Measurements from ENCODE around the gene CHRDL2.
"Not testable (repeated sequence)": the region's sequence is repeated elsewhere in the genome, so short reads cannot be mapped to it uniquely, and the experiment has no call there.

Gene CHRDL2

DNA sequence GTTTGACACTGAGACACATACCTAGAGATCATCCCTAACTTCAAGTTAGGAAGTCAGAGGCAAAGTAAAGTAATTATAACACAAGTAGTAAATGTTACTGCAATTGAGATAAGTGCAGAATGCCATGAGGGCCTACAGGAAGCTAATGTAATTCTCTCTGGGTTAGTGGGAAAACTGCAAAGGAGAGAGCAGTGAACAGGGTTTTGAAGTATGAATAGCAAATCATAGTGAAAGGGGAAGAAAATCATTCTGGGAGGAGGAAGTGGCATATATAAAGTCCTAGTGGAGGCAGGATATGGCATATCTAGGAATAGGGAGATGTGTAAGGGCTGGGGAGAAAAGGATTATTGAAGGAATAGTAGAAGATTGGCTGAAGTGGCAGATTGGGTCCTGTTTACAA lies 45.3 kb upstream of the CHRDL2 start:
- DNase-seq = no peak
- no peak overlapping the region for H3K4me3 ChIP-seq (ENCODE audit: low read depth, low read length)
- no peaks in the 10 kb centered on the region for H3K9me3 ChIP-seq
- no peaks in the 10 kb centered on the region for H3K27me3 ChIP-seq
- no peaks in the 10 kb centered on the region for H3K36me3 ChIP-seq
- TF ChIP-seq, protein P1, sequence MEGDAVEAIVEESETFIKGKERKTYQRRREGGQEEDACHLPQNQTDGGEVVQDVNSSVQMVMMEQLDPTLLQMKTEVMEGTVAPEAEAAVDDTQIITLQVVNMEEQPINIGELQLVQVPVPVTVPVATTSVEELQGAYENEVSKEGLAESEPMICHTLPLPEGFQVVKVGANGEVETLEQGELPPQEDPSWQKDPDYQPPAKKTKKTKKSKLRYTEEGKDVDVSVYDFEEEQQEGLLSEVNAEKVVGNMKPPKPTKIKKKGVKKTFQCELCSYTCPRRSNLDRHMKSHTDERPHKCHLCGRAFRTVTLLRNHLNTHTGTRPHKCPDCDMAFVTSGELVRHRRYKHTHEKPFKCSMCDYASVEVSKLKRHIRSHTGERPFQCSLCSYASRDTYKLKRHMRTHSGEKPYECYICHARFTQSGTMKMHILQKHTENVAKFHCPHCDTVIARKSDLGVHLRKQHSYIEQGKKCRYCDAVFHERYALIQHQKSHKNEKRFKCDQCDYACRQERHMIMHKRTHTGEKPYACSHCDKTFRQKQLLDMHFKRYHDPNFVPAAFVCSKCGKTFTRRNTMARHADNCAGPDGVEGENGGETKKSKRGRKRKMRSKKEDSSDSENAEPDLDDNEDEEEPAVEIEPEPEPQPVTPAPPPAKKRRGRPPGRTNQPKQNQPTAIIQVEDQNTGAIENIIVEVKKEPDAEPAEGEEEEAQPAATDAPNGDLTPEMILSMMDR (IDR thresholded peaks at IDR 0.05; ENCODE audit: low read depth, low read length) = no peak
- no peaks in the 10 kb centered on the region; the same call in 1 of the 2 replicates for H3K4me1 ChIP-seq

- Histone ChIP-seq H3K9me3 (no peaks in the 10 kb centered on the region), H3K36me3 (no peaks in the 10 kb centered on the region), H3K4me1 (no peaks in the 10 kb centered on the region; the same call in 1 of the 2 replicates), H3K27me3 (no peaks in the 10 kb centered on the region), H3K4me3 (ENCODE audit: low read depth, low read length) (no peak overlapping the region)
- DNase-seq = no peak
- TF ChIP-seq, protein P1 (IDR thresholded peaks at IDR 0.05; ENCODE audit: low read depth, low read length) = no peak
These were observed 44.5 kb upstream of the CHRDL2 start for GRCh38 chr11:74775762-74776161.

DNA sequence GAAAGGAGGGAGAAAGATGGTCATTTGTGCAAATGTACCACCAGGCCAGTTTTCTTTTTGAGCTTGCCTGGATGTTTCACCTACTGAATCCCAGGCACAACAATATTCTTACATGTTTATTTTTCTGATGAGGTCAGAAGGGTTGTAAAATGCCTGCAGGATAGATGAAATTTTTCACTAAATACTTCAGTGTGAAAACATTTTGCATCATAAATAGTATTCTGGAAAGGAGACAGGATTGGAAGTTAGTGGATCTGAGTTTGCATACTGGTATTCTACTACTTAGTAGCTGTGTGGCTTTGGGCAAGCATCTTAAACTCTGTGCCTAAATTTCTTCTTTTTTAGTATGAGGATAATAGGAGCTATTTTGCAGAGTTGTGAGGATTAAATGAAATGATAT lies 42.2 kb upstream of the CHRDL2 start:
- Histone ChIP-seq H3K36me3 (no peaks in the 10 kb centered on the region), H3K4me3 (ENCODE audit: low read depth, low read length) (no peak overlapping the region), H3K27me3 (no peaks in the 10 kb centered on the region), H3K4me1 (no peaks in the 10 kb centered on the region), H3K9me3 (no peaks in the 10 kb centered on the region)
- no peak for DNase-seq
- TF ChIP-seq, protein P1 (IDR thresholded peaks at IDR 0.05; ENCODE audit: low read depth, low read length) = no peak

GRCh38 chr11:74771139-74771538 lies 39.9 kb upstream of the CHRDL2 start:
- TF ChIP-seq, protein P1 (IDR thresholded peaks at IDR 0.05; ENCODE audit: low read depth, low read length) = no peak
- Histone ChIP-seq H3K27me3 (no peaks in the 10 kb centered on the region), H3K36me3 (no peaks in the 10 kb centered on the region), H3K9me3 (no peaks in the 10 kb centered on the region), H3K4me3 (ENCODE audit: low read depth, low read length) (no peak overlapping the region), H3K4me1 (no peaks in the 10 kb centered on the region)
- DNase-seq = no peak

GRCh38 chr11:74770456-74770855 lies 39.2 kb upstream of the CHRDL2 start:
- H3K36me3 ChIP-seq = no peaks in the 10 kb centered on the region
- no peak for DNase-seq
- H3K9me3 ChIP-seq = no peaks in the 10 kb centered on the region
- no peaks in the 10 kb centered on the region for H3K4me1 ChIP-seq
- H3K4me3 ChIP-seq (ENCODE audit: low read depth, low read length) = no peak overlapping the region
- no peaks in the 10 kb centered on the region for H3K27me3 ChIP-seq
- TF ChIP-seq, protein P1 (IDR thresholded peaks at IDR 0.05; ENCODE audit: low read depth, low read length) = no peak

DNA sequence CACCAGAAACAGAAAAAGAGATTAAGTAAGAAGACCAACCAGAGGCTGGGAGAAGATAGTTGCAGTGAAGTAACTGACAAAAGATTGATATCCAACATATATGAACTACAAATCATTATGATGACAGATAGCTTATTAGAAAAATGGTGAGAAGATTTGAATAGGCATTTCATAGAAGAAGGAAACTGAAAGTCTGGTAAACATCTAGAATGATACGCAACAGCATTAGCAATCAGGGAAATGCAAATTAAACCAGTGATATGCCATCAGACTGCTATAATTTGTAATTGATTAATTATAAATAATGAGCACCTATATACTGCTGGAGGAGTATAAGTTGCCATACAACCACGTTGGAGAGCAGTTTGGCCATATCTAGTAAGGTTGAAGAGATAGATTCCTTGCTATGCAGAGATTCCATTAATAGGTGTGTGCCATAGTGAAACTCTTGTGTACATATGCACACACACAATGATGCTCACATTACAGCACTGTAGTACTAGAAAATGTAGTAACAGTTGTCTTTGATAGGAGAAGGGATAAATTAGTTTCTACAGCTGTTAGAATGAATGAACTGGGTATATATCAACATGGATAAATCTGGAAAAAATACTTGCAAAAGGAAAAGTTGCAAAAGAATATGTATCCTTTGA lies 38.0 kb upstream of the CHRDL2 start:
- TF ChIP-seq, protein P1 (IDR thresholded peaks at IDR 0.05; ENCODE audit: low read depth, low read length) = no peak
- H3K4me1 ChIP-seq = no peaks in the 10 kb centered on the region
- no peaks in the 10 kb centered on the region for H3K27me3 ChIP-seq
- no peak for DNase-seq
- no peak overlapping the region for H3K4me3 ChIP-seq (ENCODE audit: low read depth, low read length)
- no peaks in the 10 kb centered on the region for H3K36me3 ChIP-seq
- H3K9me3 ChIP-seq = no peaks in the 10 kb centered on the region

DNA sequence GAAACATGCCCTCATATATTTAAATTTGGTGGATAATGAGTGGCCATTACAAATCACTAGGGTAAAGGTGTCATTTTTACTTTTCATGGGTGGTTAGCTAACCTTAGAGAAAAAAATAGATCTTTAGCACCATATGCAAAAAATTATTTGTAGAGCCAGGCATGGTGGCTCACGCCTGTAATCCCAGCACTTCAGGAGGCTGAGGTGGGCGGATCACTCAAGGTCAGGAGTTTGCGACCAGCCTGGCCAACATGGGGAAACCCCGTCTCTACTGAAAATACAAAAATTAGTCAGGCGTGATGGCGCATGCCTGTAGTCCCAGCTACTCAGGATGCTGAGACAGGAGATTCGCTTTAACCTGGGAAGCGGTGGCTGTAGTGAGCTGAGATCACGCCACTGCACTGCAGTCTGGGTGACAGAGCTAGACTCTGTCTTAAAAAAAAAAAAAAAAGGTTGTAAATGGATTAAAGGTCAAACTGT lies 37.0 kb upstream of the CHRDL2 start:
- not testable (repeated sequence) for H3K4me1 ChIP-seq; H3K27me3 ChIP-seq; H3K9me3 ChIP-seq; DNase-seq; H3K4me3 ChIP-seq (ENCODE audit: low read depth, low read length); H3K36me3 ChIP-seq

Measured in BE2C (cell line).